SK-N-SH (cell line): ENCODE measurements around the gene GAS7. TPM values are rescaled to one million over a fixed set of nuclear protein-coding genes. Genes with fewer than 3 reads are reported as not detected.

ENCODE experiments used
- CTCF ChIA-PET: fragments of 300-600, 350-600 bp; formaldehyde crosslinking; extraction: SDS; loops from one replicate; lab custom pipeline; 2021; lab: Yijun Ruan, JAX
- POLR2A ChIA-PET: fragments of 350-600 bp; sonication (Branson Sonifier 250); formaldehyde crosslinking; extraction: SDS; loops from one replicate; lab custom pipeline; 2020; ENCODE audit warnings: antibody characterized with exemption, inconsistent platforms; lab: Yijun Ruan, JAX
- DNase-seq: peaks from one replicate; pipeline ENCODE4 v3.0.0; 2012
- H2AFZ ChIP-seq: fragments of 200-600 bp; sonication (generic); 2 replicates; pipeline ENCODE4 v1.8.1; 2016; ENCODE audit warnings: antibody characterized with exemption, mild to moderate bottlenecking, low read depth
- H3F3A ChIP-seq: fragments of 200-600 bp; sonication (generic); replicated peaks from 2 replicates; pipeline ENCODE3; 2016; ENCODE audit warnings: antibody characterized with exemption, mild to moderate bottlenecking; ENCODE audit not compliant: insufficient read depth
- H3K27ac ChIP-seq, 2 experiments: fragments of 200-500 bp in 1 of 2; fragments of 200-600 bp in 1 of 2; sonication (Bioruptor generic) in 1 of 2; sonication (generic), shearing (Covaris generic) in 1 of 2; 2 replicates each; pipeline versions ENCODE4 v1.5.1 to v1.6.1; 2014 to 2016; ENCODE audit warnings: low read depth in 2 of 2, inconsistent platforms in 1 of 2, low read length in 1 of 2, mild to moderate bottlenecking in 1 of 2, mixed read lengths in 1 of 2
- H3K27me3 ChIP-seq: fragments of 200-600 bp; sonication (generic), shearing (Covaris generic); 2 replicates; pipeline ENCODE4 v1.6.1; 2016; ENCODE audit warnings: mixed run types; ENCODE audit not compliant: insufficient read depth
- H3K36me3 ChIP-seq, 2 experiments: fragments of 200-500 bp in 1 of 2; fragments of 200-600 bp in 1 of 2; sonication (Bioruptor generic) in 1 of 2; sonication (generic) in 1 of 2; replicated peaks in 1 of 2; 2 replicates each; pipeline versions ENCODE3 to v1.5.1; 2014 to 2016; ENCODE audit warnings: low read length in 1 of 2, mild to moderate bottlenecking in 1 of 2; ENCODE audit not compliant: insufficient read depth in 2 of 2, control insufficient read depth in 1 of 2
- H3K4me1 ChIP-seq, 2 experiments: fragments of 200-500 bp in 1 of 2; fragments of 200-600 bp in 1 of 2; sonication (Bioruptor generic) in 1 of 2; sonication (generic), shearing (Covaris generic) in 1 of 2; 2 replicates each; pipeline versions ENCODE4 v1.5.1 to v1.6.1; 2014 to 2016; ENCODE audit warnings: low read depth in 1 of 2, low read length in 1 of 2, mixed run types in 1 of 2; ENCODE audit not compliant: insufficient read depth in 2 of 2, control insufficient read depth in 1 of 2
- H3K4me2 ChIP-seq: fragments of 200-600 bp; sonication (generic), shearing (Covaris generic); 2 replicates; pipeline ENCODE4 v1.6.1; 2017; ENCODE audit warnings: mixed run types
- H3K4me3 ChIP-seq, 2 experiments: fragments of 200-500 bp in 1 of 2; fragments of 200-600 bp in 1 of 2; sonication (Bioruptor generic) in 1 of 2; sonication (generic), shearing (Covaris generic) in 1 of 2; 2 replicates each; pipeline versions ENCODE4 v1.5.1 to v1.8.1; 2014 to 2016; ENCODE audit warnings: low read depth in 2 of 2, inconsistent platforms in 1 of 2, low read length in 1 of 2, mild to moderate bottlenecking in 1 of 2, mixed read lengths in 1 of 2, moderate library complexity in 1 of 2
- H3K79me2 ChIP-seq: fragments of 200-600 bp; sonication (generic); 2 replicates; pipeline ENCODE4 v1.8.1; 2017; ENCODE audit warnings: mild to moderate bottlenecking; ENCODE audit not compliant: insufficient read depth
- H3K9ac ChIP-seq: fragments of 200-600 bp; sonication (generic); 2 replicates; pipeline ENCODE4 v1.6.1; 2017; ENCODE audit warnings: mixed run types
- H3K9me2 ChIP-seq: fragments of 200-600 bp; sonication (generic); 2 replicates; pipeline ENCODE4 v1.6.1; 2017; ENCODE audit warnings: mixed run types
- H3K9me3 ChIP-seq: fragments of 200-600 bp; sonication (generic); 2 replicates; pipeline ENCODE4 v1.6.1; 2017; ENCODE audit warnings: mixed run types, mild to moderate bottlenecking, moderate library complexity
- H4K20me1 ChIP-seq: fragments of 200-600 bp; sonication (generic); 2 replicates; pipeline ENCODE4 v1.6.1; 2017; ENCODE audit warnings: mild to moderate bottlenecking, mixed run types; ENCODE audit not compliant: insufficient read depth
- ELF1 ChIP-seq: IDR thresholded peaks from 2 replicates; pipeline ENCODE4 v1.4.0; 2012
- EP300 ChIP-seq, 2 experiments: IDR thresholded peaks; 2 replicates each; pipeline versions ENCODE4 v1.4.0 to v1.6.1; 2012; ENCODE audit warnings: borderline replicate concordance in 1 of 2, low read depth in 1 of 2, low read length in 1 of 2
- MXI1 ChIP-seq: IDR thresholded peaks from 2 replicates; pipeline ENCODE4 v1.6.1; 2012; ENCODE audit warnings: mild to moderate bottlenecking, low read depth, low read length, improper control_type of control experiment
- NRF1 ChIP-seq: IDR thresholded peaks from 2 replicates; pipeline ENCODE4 v1.6.1; 2012; ENCODE audit warnings: low read depth, mild to moderate bottlenecking, low read length
- RFX5 ChIP-seq: IDR thresholded peaks from 2 replicates; pipeline ENCODE4 v1.6.1; 2012; ENCODE audit warnings: mild to moderate bottlenecking, improper control_type of control experiment, low read length
- SIN3A ChIP-seq: IDR thresholded peaks from 2 replicates; pipeline ENCODE4 v1.6.1; 2012; ENCODE audit warnings: low read depth, mild to moderate bottlenecking, low read length, moderate library complexity, borderline replicate concordance
- WGBS: methylation state at CpG from one replicate; pipeline ENCODE4 v1.1.6; 2017; ENCODE audit warnings: low lambda C conversion rate; 5-methylcytosine and 5-hydroxymethylcytosine counted together
- polyA plus RNA-seq, 3 experiments: library from polyadenylated mRNA; depleted of rRNA; stranded (reverse); fragments of >200 nt; gene quantifications; 2 replicates each; pipeline ENCODE4 v1.2.3, GENCODE V29; 2012
- TF ChIP-seq, protein P1 (sequence below): fragments of 200-600 bp; sonication (generic); IDR thresholded peaks from 2 replicates; pipeline ENCODE4 v1.6.1; 2017; ENCODE audit warnings: antibody characterized with exemption, mild to moderate bottlenecking, moderate library complexity
- TF ChIP-seq, protein P2 (sequence below): IDR thresholded peaks from 2 replicates; pipeline ENCODE4 v1.6.1; 2012; ENCODE audit warnings: mild to moderate bottlenecking, low read depth, low read length, moderate library complexity
- TF ChIP-seq, protein P3 (sequence below): IDR thresholded peaks from 2 replicates; pipeline ENCODE4 v1.4.0; 2012; ENCODE audit warnings: low read depth
- TF ChIP-seq, protein P4 (sequence below): IDR thresholded peaks from 2 replicates; pipeline ENCODE4; 2012
- TF ChIP-seq, protein P5 (sequence below): IDR thresholded peaks from 2 replicates; pipeline ENCODE4 v1.4.0; 2012; ENCODE audit warnings: low read depth, borderline replicate concordance

The GAS7 gene
- polyA plus RNA-seq, 1 of the 3 experiments (the other 2 are of a cell fraction) = 0.12 TPM

DNA sequence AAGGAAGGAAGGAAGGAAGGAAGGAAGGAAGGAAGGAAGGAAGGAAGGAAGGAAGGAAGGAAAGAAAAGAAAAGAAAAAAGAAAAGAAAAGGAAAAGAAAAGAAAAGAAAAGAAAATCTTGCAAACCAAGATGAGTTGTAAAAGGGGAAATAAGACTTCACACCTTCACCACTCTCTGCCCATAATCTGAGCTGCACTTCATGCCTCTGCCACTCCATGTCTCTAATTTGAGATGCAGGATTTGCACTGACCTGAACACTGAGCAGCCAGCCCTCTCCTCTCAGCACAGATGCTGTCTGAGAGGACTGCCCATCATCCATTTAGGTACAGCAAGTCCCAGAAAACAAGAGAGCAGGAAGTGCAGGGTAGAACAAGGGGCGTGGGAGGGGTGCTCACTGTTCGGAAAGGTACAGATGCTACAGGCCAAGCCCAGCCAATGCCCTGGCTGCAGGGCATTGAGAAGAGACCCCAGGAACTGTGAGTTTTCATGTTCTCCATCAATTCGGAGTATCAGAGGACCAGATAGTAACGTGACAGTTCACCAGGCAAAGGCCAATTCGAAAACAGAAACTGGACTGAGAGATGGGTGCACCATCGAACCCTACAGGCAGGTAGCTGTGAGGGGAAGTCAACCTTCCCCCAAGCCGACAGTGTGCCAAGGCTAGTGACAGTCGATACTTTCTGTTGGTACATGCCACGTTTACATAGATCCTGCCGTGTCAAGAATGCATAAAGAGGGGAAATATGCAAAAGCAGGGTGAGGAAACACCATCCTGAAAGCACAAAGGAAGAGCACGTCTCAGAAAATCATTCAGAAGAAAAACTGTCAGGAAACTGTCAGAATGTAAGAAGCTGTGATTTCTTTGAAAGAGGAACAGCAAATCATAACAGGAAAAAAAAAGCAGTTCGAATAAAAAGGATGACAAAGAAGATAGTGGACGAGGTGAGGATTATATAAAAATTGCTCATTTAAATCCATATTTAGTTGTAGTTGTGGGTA lies 151.3 kb downstream of the GAS7 start:
- Histone ChIP-seq H2AFZ (no peak overlapping the region), H3K9me2 (no peaks in the 10 kb centered on the region), H3K79me2 (no peaks in the 10 kb centered on the region), H3K27me3 (peaks cover 5% of the 10 kb centered on the region; the same call in 1 of the 2 replicates), H4K20me1 (no peaks in the 10 kb centered on the region), H3K4me2 (no peak overlapping the region), H3K9me3 (no peaks in the 10 kb centered on the region), H3K36me3 (no peaks in the 10 kb centered on the region), H3K4me3 (no peak overlapping the region), H3K27ac (no peak overlapping the region), H3F3A (no peaks in the 10 kb centered on the region), H3K9ac (no peak overlapping the region)
- POLR2A ChIA-PET = no interaction called here
- no peak for DNase-seq
- WGBS = 14% methylated on average over 13 of the region's 13 CpGs
- TF ChIP-seq NRF1 (no peak), MXI1 (no peak), SIN3A (no peak)
- TF ChIP-seq, protein P1, sequence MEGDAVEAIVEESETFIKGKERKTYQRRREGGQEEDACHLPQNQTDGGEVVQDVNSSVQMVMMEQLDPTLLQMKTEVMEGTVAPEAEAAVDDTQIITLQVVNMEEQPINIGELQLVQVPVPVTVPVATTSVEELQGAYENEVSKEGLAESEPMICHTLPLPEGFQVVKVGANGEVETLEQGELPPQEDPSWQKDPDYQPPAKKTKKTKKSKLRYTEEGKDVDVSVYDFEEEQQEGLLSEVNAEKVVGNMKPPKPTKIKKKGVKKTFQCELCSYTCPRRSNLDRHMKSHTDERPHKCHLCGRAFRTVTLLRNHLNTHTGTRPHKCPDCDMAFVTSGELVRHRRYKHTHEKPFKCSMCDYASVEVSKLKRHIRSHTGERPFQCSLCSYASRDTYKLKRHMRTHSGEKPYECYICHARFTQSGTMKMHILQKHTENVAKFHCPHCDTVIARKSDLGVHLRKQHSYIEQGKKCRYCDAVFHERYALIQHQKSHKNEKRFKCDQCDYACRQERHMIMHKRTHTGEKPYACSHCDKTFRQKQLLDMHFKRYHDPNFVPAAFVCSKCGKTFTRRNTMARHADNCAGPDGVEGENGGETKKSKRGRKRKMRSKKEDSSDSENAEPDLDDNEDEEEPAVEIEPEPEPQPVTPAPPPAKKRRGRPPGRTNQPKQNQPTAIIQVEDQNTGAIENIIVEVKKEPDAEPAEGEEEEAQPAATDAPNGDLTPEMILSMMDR = no peak
- TF ChIP-seq, protein P2, sequence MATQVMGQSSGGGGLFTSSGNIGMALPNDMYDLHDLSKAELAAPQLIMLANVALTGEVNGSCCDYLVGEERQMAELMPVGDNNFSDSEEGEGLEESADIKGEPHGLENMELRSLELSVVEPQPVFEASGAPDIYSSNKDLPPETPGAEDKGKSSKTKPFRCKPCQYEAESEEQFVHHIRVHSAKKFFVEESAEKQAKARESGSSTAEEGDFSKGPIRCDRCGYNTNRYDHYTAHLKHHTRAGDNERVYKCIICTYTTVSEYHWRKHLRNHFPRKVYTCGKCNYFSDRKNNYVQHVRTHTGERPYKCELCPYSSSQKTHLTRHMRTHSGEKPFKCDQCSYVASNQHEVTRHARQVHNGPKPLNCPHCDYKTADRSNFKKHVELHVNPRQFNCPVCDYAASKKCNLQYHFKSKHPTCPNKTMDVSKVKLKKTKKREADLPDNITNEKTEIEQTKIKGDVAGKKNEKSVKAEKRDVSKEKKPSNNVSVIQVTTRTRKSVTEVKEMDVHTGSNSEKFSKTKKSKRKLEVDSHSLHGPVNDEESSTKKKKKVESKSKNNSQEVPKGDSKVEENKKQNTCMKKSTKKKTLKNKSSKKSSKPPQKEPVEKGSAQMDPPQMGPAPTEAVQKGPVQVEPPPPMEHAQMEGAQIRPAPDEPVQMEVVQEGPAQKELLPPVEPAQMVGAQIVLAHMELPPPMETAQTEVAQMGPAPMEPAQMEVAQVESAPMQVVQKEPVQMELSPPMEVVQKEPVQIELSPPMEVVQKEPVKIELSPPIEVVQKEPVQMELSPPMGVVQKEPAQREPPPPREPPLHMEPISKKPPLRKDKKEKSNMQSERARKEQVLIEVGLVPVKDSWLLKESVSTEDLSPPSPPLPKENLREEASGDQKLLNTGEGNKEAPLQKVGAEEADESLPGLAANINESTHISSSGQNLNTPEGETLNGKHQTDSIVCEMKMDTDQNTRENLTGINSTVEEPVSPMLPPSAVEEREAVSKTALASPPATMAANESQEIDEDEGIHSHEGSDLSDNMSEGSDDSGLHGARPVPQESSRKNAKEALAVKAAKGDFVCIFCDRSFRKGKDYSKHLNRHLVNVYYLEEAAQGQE = no peak
- TF ChIP-seq, protein P3, sequence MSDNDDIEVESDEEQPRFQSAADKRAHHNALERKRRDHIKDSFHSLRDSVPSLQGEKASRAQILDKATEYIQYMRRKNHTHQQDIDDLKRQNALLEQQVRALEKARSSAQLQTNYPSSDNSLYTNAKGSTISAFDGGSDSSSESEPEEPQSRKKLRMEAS = no peak
- TF ChIP-seq, all 33 proteins: peak for 0
- no peaks in the 10 kb centered on the region for H3K4me1 ChIP-seq
- CTCF ChIA-PET = no interaction called here

DNA sequence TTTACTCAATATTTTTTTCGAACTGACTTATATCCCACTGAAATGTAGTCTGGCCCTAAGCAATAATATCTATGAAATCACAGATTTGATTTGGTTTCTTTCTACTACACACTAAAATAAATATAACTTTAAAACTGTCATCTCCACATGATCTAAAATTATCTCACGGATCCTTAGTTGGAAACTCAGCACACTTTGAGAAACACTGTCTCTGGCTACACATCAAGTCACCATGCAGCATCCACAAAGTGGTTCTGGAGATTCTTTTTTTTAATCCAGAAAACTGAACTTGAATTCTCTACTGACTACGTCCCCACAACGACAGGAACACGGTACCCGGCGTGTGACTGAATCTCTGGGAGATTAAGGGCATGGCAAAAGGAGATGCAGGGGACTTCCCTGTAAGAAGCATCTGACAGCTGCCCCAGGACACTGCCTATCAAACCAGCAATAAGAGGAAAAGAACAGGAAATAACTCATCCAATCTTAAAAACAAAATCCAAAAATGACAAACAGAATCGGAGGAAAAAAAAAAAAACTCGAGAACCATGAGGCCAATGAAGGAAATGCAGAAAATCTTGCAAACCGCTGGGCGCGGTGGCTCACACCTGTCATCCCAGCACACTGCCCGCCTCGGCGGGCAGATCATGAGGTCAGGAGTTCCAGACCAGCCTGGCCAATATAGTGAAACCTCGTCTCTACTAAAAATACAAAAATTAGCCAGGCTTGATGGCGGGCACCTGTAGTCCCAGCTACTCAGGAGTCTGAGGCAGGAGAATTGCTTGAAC lies 152.3 kb downstream of the GAS7 start:
- H2AFZ ChIP-seq = no peak overlapping the region
- H3F3A ChIP-seq = no peaks in the 10 kb centered on the region
- H3K27ac ChIP-seq = no peak overlapping the region
- ChIA-PET CTCF (no interaction called here), POLR2A (no interaction called here)
- H3K4me3 ChIP-seq = no peak overlapping the region
- no peaks in the 10 kb centered on the region for H3K9me2 ChIP-seq
- no peak overlapping the region for H3K9ac ChIP-seq
- no peaks in the 10 kb centered on the region for H3K79me2 ChIP-seq
- no peaks in the 10 kb centered on the region for H3K36me3 ChIP-seq
- no peaks in the 10 kb centered on the region for H3K9me3 ChIP-seq
- H3K4me2 ChIP-seq = no peak overlapping the region
- no peaks in the 10 kb centered on the region for H3K4me1 ChIP-seq
- no peak for DNase-seq
- 43% methylated on average over 17 of the region's 17 CpGs for WGBS
- H4K20me1 ChIP-seq = no peaks in the 10 kb centered on the region
- H3K27me3 ChIP-seq = peaks cover 9% of the 10 kb centered on the region; the same call in 1 of the 2 replicates
- no peak for TF ChIP-seq ELF1
- TF ChIP-seq, protein P4, sequence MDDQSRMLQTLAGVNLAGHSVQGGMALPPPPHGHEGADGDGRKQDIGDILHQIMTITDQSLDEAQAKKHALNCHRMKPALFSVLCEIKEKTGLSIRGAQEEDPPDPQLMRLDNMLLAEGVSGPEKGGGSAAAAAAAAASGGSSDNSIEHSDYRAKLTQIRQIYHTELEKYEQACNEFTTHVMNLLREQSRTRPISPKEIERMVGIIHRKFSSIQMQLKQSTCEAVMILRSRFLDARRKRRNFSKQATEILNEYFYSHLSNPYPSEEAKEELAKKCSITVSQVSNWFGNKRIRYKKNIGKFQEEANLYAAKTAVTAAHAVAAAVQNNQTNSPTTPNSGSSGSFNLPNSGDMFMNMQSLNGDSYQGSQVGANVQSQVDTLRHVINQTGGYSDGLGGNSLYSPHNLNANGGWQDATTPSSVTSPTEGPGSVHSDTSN = no peak
- TF ChIP-seq, protein P1 = no peak
- TF ChIP-seq, protein P5, sequence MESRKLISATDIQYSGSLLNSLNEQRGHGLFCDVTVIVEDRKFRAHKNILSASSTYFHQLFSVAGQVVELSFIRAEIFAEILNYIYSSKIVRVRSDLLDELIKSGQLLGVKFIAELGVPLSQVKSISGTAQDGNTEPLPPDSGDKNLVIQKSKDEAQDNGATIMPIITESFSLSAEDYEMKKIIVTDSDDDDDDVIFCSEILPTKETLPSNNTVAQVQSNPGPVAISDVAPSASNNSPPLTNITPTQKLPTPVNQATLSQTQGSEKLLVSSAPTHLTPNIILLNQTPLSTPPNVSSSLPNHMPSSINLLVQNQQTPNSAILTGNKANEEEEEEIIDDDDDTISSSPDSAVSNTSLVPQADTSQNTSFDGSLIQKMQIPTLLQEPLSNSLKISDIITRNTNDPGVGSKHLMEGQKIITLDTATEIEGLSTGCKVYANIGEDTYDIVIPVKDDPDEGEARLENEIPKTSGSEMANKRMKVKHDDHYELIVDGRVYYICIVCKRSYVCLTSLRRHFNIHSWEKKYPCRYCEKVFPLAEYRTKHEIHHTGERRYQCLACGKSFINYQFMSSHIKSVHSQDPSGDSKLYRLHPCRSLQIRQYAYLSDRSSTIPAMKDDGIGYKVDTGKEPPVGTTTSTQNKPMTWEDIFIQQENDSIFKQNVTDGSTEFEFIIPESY = no peak
- no peak for TF ChIP-seq RFX5
- no peak for TF ChIP-seq EP300 (IDR thresholded peaks at IDR 0.05; ENCODE audit: borderline replicate concordance in 1 of 2, low read depth in 1 of 2, low read length in 1 of 2)
